Ovary (tissue), 1 donor: ENCODE data around the gene LMTK2.

Experiments
- EP300 ChIP-seq: sonication (generic); formaldehyde crosslinking; IDR thresholded peaks from one replicate; pipeline ENCODE4 v1.6.1; 2017; ENCODE audit warnings: antibody characterized with exemption
- POLR2A ChIP-seq: fragments of 450-650 bp; IDR thresholded peaks from one replicate; pipeline ENCODE4 v1.6.1; 2017; ENCODE audit warnings: antibody characterized with exemption, mild to moderate bottlenecking, moderate library complexity

DNA sequence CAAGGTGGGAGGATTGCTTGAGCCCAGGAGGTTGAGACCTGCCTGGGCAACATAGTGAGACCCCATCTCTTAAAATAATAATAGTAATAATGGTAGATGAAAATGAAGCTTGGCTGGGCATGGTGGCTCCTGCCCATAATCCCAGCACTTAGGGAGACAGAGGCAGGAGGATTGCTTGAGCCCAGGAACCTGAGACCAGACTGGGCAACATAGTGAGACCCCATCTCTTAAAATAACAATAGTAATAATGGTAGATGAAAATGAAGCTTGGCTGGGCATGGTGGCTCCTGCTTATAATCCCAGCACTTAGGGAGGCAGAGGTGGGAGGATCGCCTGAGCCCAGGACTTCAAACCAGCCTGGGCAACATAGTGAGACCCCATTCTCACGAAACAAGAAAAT, 49.5 kb upstream of the LMTK2 start:
- TF ChIP-seq POLR2A = no peak
- TF ChIP-seq EP300 = no peak
